ENCODE measurements around the gene ABAT.

- no peak for TF ChIP-seq CTCF (IDR thresholded peaks at IDR 0.05)
- no peak for TF ChIP-seq EP300 (IDR thresholded peaks at IDR 0.05)
Measured at GRCh38 chr16:8776129-8776584, 101.7 kb downstream of the ABAT start.

All from tibial nerve (tissue), 4 donors.